ENCODE results near the gene LIMCH1. TPM values are rescaled to one million over a fixed set of nuclear protein-coding genes. Genes with fewer than 3 reads are reported as not detected.

LIMCH1 gene
- total RNA-seq, 2 experiments from 2014 or later: not detected

GRCh38 chr4:41687971-41688370 lies 150.0 kb downstream of the LIMCH1 start:
- intact Hi-C loops (cut with micrococcal nuclease): no loop called here
- TF ChIP-seq CTCF (IDR thresholded peaks at IDR 0.05): no peak
- POLR2A ChIA-PET: no interaction called here
- Mint-ChIP-seq H3K4me3 (no peak overlapping the region), H3K9me3 (no peaks in the 10 kb centered on the region), H3K27me3 (peaks cover 4% of the 10 kb centered on the region), H3K4me1 (ENCODE audit: low read depth) (no peaks in the 10 kb centered on the region), H3K27ac (no peak overlapping the region), H3K36me3 (ENCODE audit: low read depth) (no peaks in the 10 kb centered on the region)
- DNase-seq: no peak
- ATAC-seq: no peak
- CTCF ChIA-PET: interaction anchor here (1.1 kb wide), 2 partner anchors 10 to 200 kb away, joined by 3 to 4 read pairs; no protein-coding TSS in a partner anchor

DNA sequence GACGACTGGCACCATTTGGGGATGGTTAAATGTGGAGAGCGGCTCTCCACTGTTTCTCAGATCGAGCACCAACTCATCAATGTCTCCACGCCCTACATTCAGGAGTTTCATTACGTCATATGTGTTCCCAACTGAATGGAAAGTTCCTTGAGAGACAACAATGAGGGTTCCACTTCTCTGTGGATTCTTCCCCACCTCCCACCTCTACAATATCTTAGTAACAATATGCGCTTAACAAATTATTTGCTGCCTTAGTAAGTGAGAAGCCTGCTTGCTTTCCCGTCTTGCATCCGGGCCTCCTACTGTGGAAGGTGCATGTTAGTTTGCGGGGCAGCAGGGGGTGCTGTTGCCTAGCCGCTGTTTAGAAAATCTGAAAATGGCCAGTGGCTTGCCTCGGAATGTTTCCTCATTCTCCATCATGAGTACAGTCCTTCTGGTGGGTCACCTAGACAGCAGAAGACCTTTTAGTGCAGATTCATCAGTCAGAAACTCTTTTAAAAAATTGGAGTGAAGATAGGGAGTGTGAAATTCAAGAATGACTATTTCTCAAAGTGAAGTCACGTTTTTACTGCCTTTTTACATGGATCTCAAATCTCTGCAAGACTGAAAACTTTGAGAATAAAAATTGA lies 154.9 kb downstream of the LIMCH1 start:
- ATAC-seq (no peak), DNase-seq (peak; percentile 46)
- Mint-ChIP-seq H3K9me3 (no peaks in the 10 kb centered on the region), H3K27me3 (peaks cover 4% of the 10 kb centered on the region), H3K36me3 (ENCODE audit: low read depth) (no peaks in the 10 kb centered on the region), H3K27ac (no peak overlapping the region), H3K4me3 (no peak overlapping the region), H3K4me1 (ENCODE audit: low read depth) (no peaks in the 10 kb centered on the region)
- CTCF ChIA-PET: interaction anchor here (0.7 to 3.3 kb wide), 16 partner anchors 9 to 412 kb away, joined by 3 to 29 read pairs (median 4); no protein-coding TSS in a partner anchor
- intact Hi-C loops (cut with micrococcal nuclease): loop anchor here (2.0 kb wide), 1 partner anchor 190 kb away; no protein-coding TSS in a partner anchor
- POLR2A ChIA-PET: no interaction called here
- TF ChIP-seq CTCF (IDR thresholded peaks at IDR 0.05): peak; percentile 82

DNA sequence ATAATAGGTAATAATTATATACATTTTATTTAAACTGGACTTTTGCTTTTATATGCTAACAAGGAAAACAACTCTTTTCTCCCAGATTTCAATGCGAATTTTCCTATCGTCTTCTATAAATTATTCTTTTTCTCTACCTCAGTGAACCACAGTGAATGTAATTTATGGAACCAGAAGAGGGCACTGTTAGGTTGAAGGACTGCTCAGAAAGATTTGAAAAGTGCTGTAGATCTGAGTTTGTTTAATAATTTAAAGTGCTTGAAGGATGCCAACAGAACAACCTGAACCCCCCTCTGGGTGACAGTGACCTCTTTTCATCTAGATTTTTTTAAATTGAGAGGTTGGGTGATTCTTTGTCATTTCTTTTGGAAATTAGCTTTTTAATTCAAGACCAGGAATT lies 155.7 kb downstream of the LIMCH1 start:
- CTCF ChIA-PET: interaction anchor here (0.7 to 3.3 kb wide), 16 partner anchors 9 to 413 kb away, joined by 3 to 29 read pairs (median 4); no protein-coding TSS in a partner anchor
- POLR2A ChIA-PET: no interaction called here
- H3K27me3 Mint-ChIP-seq: peaks cover 4% of the 10 kb centered on the region
- intact Hi-C loops (cut with micrococcal nuclease): loop anchor here (2.0 kb wide), 1 partner anchor 189 kb away; no protein-coding TSS in a partner anchor
- no peak overlapping the region for H3K27ac Mint-ChIP-seq
- no peak overlapping the region for H3K4me3 Mint-ChIP-seq
- ATAC-seq: no peak
- no peaks in the 10 kb centered on the region for H3K4me1 Mint-ChIP-seq (ENCODE audit: low read depth)
- H3K9me3 Mint-ChIP-seq: no peaks in the 10 kb centered on the region
- DNase-seq: no peak
- H3K36me3 Mint-ChIP-seq (ENCODE audit: low read depth): no peaks in the 10 kb centered on the region
- peak; percentile 8 for TF ChIP-seq CTCF (IDR thresholded peaks at IDR 0.05)

DNA sequence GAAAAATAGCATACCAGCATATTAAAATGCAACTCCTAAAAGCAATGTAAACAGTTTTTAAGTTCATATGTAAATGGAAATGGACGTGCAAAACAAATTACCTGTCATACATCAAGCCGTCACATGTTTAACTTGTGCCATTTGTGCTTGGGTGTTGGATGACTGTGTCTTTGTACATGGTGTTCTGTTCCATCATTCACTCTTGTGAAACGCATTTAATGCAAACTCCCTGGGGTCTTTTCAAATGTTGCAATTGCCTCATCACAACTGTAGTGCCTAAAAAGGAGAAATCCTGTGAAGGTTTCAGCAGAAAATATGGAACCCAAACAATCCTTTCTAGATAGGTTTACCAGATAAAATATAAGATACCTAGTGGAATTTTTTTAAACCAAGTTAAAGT lies 158.2 kb downstream of the LIMCH1 start:
- H3K9me3 Mint-ChIP-seq: no peaks in the 10 kb centered on the region
- ATAC-seq (no peak), DNase-seq (no peak)
- no peak overlapping the region for H3K4me3 Mint-ChIP-seq
- no peaks in the 10 kb centered on the region for H3K36me3 Mint-ChIP-seq (ENCODE audit: low read depth)
- CTCF ChIA-PET: no interaction called here
- POLR2A ChIA-PET: no interaction called here
- H3K27ac Mint-ChIP-seq: no peak overlapping the region
- TF ChIP-seq CTCF (IDR thresholded peaks at IDR 0.05): no peak
- intact Hi-C loops (cut with micrococcal nuclease): no loop called here
- H3K4me1 Mint-ChIP-seq (ENCODE audit: low read depth): no peaks in the 10 kb centered on the region
- H3K27me3 Mint-ChIP-seq: peaks cover 2% of the 10 kb centered on the region

DNA sequence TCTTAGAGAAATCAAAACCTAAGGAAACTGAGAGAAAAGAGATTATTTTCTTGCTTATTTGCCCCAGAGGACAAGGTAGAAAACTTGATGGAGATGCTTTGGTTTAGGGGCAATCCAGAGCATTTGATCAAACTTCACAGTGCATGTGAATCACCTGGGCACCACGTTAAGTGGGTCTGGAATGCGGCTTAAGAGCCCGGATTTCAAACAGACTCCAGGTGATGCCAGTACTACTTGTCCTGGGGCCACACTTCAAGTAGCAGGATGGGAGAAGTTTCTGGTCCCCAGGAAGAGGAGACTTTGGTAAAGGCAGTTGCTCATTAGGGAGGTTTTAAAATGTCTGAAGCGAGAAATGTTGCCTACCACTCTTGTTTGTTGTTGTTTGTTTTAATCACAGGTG lies 158.8 kb downstream of the LIMCH1 start:
- Mint-ChIP-seq H3K27ac (no peak overlapping the region), H3K36me3 (ENCODE audit: low read depth) (no peaks in the 10 kb centered on the region), H3K4me1 (ENCODE audit: low read depth) (no peaks in the 10 kb centered on the region), H3K27me3 (peaks cover 2% of the 10 kb centered on the region), H3K9me3 (no peaks in the 10 kb centered on the region), H3K4me3 (no peak overlapping the region)
- DNase-seq (no peak), ATAC-seq (no peak)
- no peak for TF ChIP-seq CTCF (IDR thresholded peaks at IDR 0.05)
- POLR2A ChIA-PET: no interaction called here
- CTCF ChIA-PET: interaction anchor here (1.7 kb wide), 1 partner anchor 9 kb away, joined by 4 read pairs; no protein-coding TSS in a partner anchor
- intact Hi-C loops (cut with micrococcal nuclease): no loop called here
